ENCODE results near the gene INO80B. TPM values are rescaled to one million over a fixed set of nuclear protein-coding genes. Genes with fewer than 3 reads are reported as not detected.

Gene INO80B
- total and polyA plus RNA-seq, 2 donors (not counting 1 experiment from before 2014, with no cell fraction given), result 30.4 to 78.6 TPM

GRCh38 chr2:74444498-74445318 is 10.2 kb upstream of the INO80B start:
- H3K27ac ChIP-seq (ENCODE audit: low read length in 2 of 2), result no peak overlapping the region
- peaks cover 0 to 9% (median 0%) of the 10 kb centered on the region in 3 donors for H3K9me3 ChIP-seq (ENCODE audit: control extremely low read depth in 1 of 3, control insufficient read depth in 2 of 3, insufficient read depth in 1 of 3, low read length in 2 of 3)
- H3K27me3 ChIP-seq (replicated peaks in 1 of 4; ENCODE audit: control extremely low read depth in 1 of 4, control insufficient read depth in 3 of 4, insufficient read depth in 4 of 4, low read length in 3 of 4), result peaks cover 0 to 41% (median 13%) of the 10 kb centered on the region in 4 experiments
- Mint-ChIP-seq H3K4me3 (no peak overlapping the region), H3K9me3 (ENCODE audit: insufficient read depth) (no peaks in the 10 kb centered on the region), H3K27ac (no peak overlapping the region), H3K27me3 (peaks cover 19% of the 10 kb centered on the region), H3K4me1 (peaks cover 18% of the 10 kb centered on the region)
- no peaks in the 10 kb centered on the region for H4K20me1 ChIP-seq (ENCODE audit: control insufficient read depth, insufficient read depth, low read length, poor library complexity, severe bottlenecking)
- DNase-seq (no peak), ATAC-seq (ENCODE audit: low read depth) (no peak)
- intact Hi-C loops (cut with micrococcal nuclease), result no loop called here
- TF ChIP-seq CTCF (IDR thresholded peaks at IDR 0.05) (no peak), EZH2 (IDR thresholded peaks at IDR 0.05; ENCODE audit: borderline replicate concordance, insufficient read depth, low read depth, low read length, poor library complexity, severe bottlenecking) (no peak)
- H3K9ac ChIP-seq (ENCODE audit: low read length), result no peak overlapping the region
- H3K79me2 ChIP-seq (ENCODE audit: control insufficient read depth, insufficient read depth, low read length), result no peaks in the 10 kb centered on the region
- WGBS (ENCODE audit: insufficient coverage), result 10% methylated on average over 3 of the region's 5 CpGs
- H3K4me3 ChIP-seq (ENCODE audit: control extremely low read depth in 1 of 5, extremely low read depth in 1 of 5, insufficient read depth in 1 of 5, low read depth in 2 of 5, low read length in 4 of 5), result no peak overlapping the region
- H3K4me2 ChIP-seq (replicated peaks; ENCODE audit: low read depth, low read length, poor library complexity, severe bottlenecking), result no peak overlapping the region
- no peak overlapping the region for H2AFZ ChIP-seq (ENCODE audit: insufficient read depth, low read depth, low read length, poor library complexity, severe bottlenecking)
- no peaks in the 10 kb centered on the region for H3K36me3 ChIP-seq (replicated peaks in 1 of 2; ENCODE audit: control extremely low read depth in 1 of 2, control insufficient read depth in 1 of 2, extremely low read depth in 1 of 2, insufficient read depth in 2 of 2, low read length in 1 of 2)
- ChIA-PET POLR2A (interaction anchor here (1.3 kb wide), 1 partner anchor 10 kb away, joined by 3 read pairs; no protein-coding TSS in a partner anchor), CTCF (no interaction called here)
- H3K4me1 ChIP-seq (ENCODE audit: control insufficient read depth in 2 of 2, insufficient read depth in 2 of 2, low read length in 2 of 2), result peaks cover 25 to 29% of the 10 kb centered on the region in 2 donors

Data from B cell (primary cell).